ENCODE results near the gene HS3ST5. TPM values are rescaled to one million over a fixed set of nuclear protein-coding genes. Genes with fewer than 3 reads are reported as not detected.

The HS3ST5 gene
- total and polyA plus RNA-seq, 2 experiments from 2014 or later = 2.8 to 3.5 TPM

DNA sequence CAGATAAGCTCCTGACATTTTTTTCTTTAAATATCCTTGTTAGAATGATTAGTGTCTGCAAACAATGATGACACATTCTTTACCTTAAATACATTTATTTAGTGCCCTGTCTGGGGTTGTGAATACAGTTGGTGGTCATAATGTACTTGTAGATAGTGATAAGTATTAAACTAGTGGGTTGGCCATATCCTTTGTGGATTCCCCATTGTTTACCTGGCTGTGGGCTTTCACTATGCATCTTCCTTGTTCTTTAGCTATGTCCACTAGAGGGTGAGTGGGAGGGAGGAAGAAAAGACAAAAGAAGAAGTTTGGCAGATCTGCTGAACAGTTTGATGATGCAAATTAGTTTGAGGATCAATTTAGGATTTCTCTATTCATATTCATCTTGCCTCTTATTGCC lies 15.7 kb downstream of the HS3ST5 start:
- peaks cover 36% of the 10 kb centered on the region for H3K79me2 ChIP-seq (replicated peaks; ENCODE audit: insufficient read depth)
- H3K27ac ChIP-seq (ENCODE audit: low read depth) = no peak overlapping the region; the same call in 1 of the 2 replicates
- no peaks in the 10 kb centered on the region; the same call in 1 of the 2 replicates for H3F3A ChIP-seq (replicated peaks; ENCODE audit: low read depth)
- peaks cover 84% of the 10 kb centered on the region for H3K4me1 ChIP-seq (ENCODE audit: insufficient read depth)
- TF ChIP-seq CTCF (conservative IDR thresholded peaks at IDR 0.05; ENCODE audit: low read depth in 2 of 2) = peak; percentile 34 to 41; a peak in 3 of 4 replicates
- no peak for TF ChIP-seq EZH2 (IDR thresholded peaks at IDR 0.05; ENCODE audit: low read depth, unreplicated experiment)
- Mint-ChIP-seq H3K27me3 (ENCODE audit: insufficient read depth, low read depth, poor library complexity) (no peaks in the 10 kb centered on the region), H3K4me3 (no peak overlapping the region), H3K27ac (peak overlapping the region; percentile 13; the same call in 1 of the 2 replicates), H3K9me3 (no peaks in the 10 kb centered on the region), H3K36me3 (ENCODE audit: low read depth) (peaks cover 9% of the 10 kb centered on the region; the same call in 2 of the 3 replicates), H3K4me1 (peaks cover 77% of the 10 kb centered on the region)
- peak overlapping the region; percentile 62 for H3K4me2 ChIP-seq
- H3K4me3 ChIP-seq = no peak overlapping the region
- H4K20me1 ChIP-seq (replicated peaks; ENCODE audit: insufficient read depth) = no peaks in the 10 kb centered on the region
- H3K27me3 ChIP-seq (ENCODE audit: insufficient read depth) = no peaks in the 10 kb centered on the region
- H3K36me3 ChIP-seq (ENCODE audit: insufficient read depth) = no peaks in the 10 kb centered on the region
- H3K9me2 ChIP-seq (ENCODE audit: insufficient read depth) = no peaks in the 10 kb centered on the region
- no peak overlapping the region for H2AFZ ChIP-seq
- no peak for DNase-seq (ENCODE audit: low spot score)
- no peak for ATAC-seq

DNA sequence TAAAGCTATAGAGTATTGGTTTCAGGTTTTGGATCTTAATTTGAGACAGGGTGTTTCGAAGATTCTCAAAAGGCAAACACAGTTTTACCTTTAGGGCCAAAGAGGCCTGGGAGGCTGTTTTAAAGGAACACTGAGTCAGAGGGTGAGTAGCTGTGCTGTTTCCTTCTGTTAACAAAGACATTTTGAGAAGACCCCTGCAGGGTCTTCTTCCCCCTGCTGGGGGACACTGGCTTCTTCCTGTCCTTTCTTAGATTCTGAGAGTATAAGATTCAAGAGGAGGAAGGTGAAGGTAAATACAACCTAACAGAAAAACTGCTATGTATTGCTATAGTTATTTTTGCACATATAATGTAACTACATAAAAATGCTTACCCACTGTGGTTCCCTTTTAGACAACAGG lies 19.0 kb downstream of the HS3ST5 start:
- no peaks in the 10 kb centered on the region for H3K36me3 ChIP-seq (ENCODE audit: insufficient read depth)
- peak overlapping the region; percentile 7; the same call in 1 of the 2 replicates for H3K27ac ChIP-seq (ENCODE audit: low read depth)
- H3K4me2 ChIP-seq = peak overlapping the region; percentile 44
- no peaks in the 10 kb centered on the region for H3K27me3 Mint-ChIP-seq (ENCODE audit: insufficient read depth, low read depth, poor library complexity)
- no peak overlapping the region for H2AFZ ChIP-seq
- H3K79me2 ChIP-seq (replicated peaks; ENCODE audit: insufficient read depth) = peaks cover 31% of the 10 kb centered on the region
- H3K9me3 Mint-ChIP-seq = no peaks in the 10 kb centered on the region
- H3K9me2 ChIP-seq (ENCODE audit: insufficient read depth) = no peaks in the 10 kb centered on the region
- ATAC-seq = peak; percentile 84
- H3K4me3 Mint-ChIP-seq = no peak overlapping the region
- no peaks in the 10 kb centered on the region for H4K20me1 ChIP-seq (replicated peaks; ENCODE audit: insufficient read depth)
- peaks cover 83% of the 10 kb centered on the region for H3K4me1 Mint-ChIP-seq
- peak in 1 of 2 experiments; percentile 35; a peak in 2 of 4 replicates for TF ChIP-seq CTCF (conservative IDR thresholded peaks at IDR 0.05; ENCODE audit: low read depth in 2 of 2)
- no peak for TF ChIP-seq CREB1 (CRISPR knock-in tag; IDR thresholded peaks at IDR 0.05; ENCODE audit: low read depth)
- H3K4me3 ChIP-seq = no peak overlapping the region
- no peak overlapping the region; the same call in 1 of the 2 replicates for H3K27ac Mint-ChIP-seq
- no peaks in the 10 kb centered on the region for H3K36me3 Mint-ChIP-seq (ENCODE audit: low read depth)
- DNase-seq (ENCODE audit: low spot score) = peak; percentile 57
- no peaks in the 10 kb centered on the region for H3F3A ChIP-seq (replicated peaks; ENCODE audit: low read depth)
- H3K4me1 ChIP-seq (ENCODE audit: insufficient read depth) = peaks cover 85% of the 10 kb centered on the region
- H3K27me3 ChIP-seq (ENCODE audit: insufficient read depth) = no peaks in the 10 kb centered on the region

DNA sequence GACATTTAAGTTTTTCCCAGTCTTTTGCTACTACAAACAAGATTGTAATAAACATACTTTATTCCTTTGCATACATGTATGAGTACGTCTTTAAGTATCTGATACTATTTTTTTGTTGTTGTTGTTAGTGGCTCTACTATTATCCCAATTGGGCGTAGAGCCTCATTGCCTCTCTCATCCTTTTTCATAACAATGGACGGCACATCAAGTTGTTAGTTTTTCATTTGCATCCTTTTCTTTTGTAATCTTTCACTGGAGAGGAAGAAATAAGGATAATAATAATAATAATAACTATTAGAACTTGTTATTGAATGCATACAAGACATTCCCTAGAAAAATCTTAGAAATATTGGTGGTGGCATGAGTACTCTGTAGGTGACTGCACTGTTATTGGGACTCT lies 23.1 kb downstream of the HS3ST5 start:
- Histone ChIP-seq H4K20me1 (replicated peaks; ENCODE audit: insufficient read depth) (no peaks in the 10 kb centered on the region), H3K4me2 (peak overlapping the region; percentile 61), H3K79me2 (replicated peaks; ENCODE audit: insufficient read depth) (peaks cover 20% of the 10 kb centered on the region; the same call in 1 of the 2 replicates), H3K4me1 (ENCODE audit: insufficient read depth) (peaks cover 81% of the 10 kb centered on the region), H3K27ac (ENCODE audit: low read depth) (no peak overlapping the region), H3F3A (replicated peaks; ENCODE audit: low read depth) (no peaks in the 10 kb centered on the region), H2AFZ (no peak overlapping the region), H3K36me3 (ENCODE audit: insufficient read depth) (no peaks in the 10 kb centered on the region), H3K9me2 (ENCODE audit: insufficient read depth) (no peaks in the 10 kb centered on the region), H3K4me3 (peak overlapping the region; percentile 15; the same call in 1 of the 2 replicates), H3K27me3 (ENCODE audit: insufficient read depth) (no peaks in the 10 kb centered on the region)
- no peaks in the 10 kb centered on the region for H3K27me3 Mint-ChIP-seq (ENCODE audit: insufficient read depth, low read depth, poor library complexity)
- ATAC-seq = 0 out of 3 replicates have a peak, but pooled peaks have one; percentile 25
- peaks cover 68% of the 10 kb centered on the region for H3K4me1 Mint-ChIP-seq
- H3K36me3 Mint-ChIP-seq (ENCODE audit: low read depth) = no peaks in the 10 kb centered on the region; the same call in 2 of the 3 replicates
- no peaks in the 10 kb centered on the region for H3K9me3 Mint-ChIP-seq
- H3K27ac Mint-ChIP-seq = no peak overlapping the region
- peak overlapping the region; percentile 16; the same call in 1 of the 3 replicates for H3K4me3 Mint-ChIP-seq
- no peak for DNase-seq (ENCODE audit: low spot score)
- TF ChIP-seq ZNF331 (CRISPR knock-in tag; IDR thresholded peaks at IDR 0.05; ENCODE audit: low read depth) (no peak), STAT1 (IDR thresholded peaks at IDR 0.05; ENCODE audit: unreplicated experiment) (no peak), NANOG (IDR thresholded peaks at IDR 0.05; ENCODE audit: borderline replicate concordance) (peak; percentile 99), EZH2 (IDR thresholded peaks at IDR 0.05; ENCODE audit: low read depth, unreplicated experiment) (no peak), JUNB (IDR thresholded peaks at IDR 0.05; ENCODE audit: unreplicated experiment) (no peak), POLR2AphosphoS5 (IDR thresholded peaks at IDR 0.05; ENCODE audit: low read depth) (no peak)
- TF ChIP-seq, protein P1, sequence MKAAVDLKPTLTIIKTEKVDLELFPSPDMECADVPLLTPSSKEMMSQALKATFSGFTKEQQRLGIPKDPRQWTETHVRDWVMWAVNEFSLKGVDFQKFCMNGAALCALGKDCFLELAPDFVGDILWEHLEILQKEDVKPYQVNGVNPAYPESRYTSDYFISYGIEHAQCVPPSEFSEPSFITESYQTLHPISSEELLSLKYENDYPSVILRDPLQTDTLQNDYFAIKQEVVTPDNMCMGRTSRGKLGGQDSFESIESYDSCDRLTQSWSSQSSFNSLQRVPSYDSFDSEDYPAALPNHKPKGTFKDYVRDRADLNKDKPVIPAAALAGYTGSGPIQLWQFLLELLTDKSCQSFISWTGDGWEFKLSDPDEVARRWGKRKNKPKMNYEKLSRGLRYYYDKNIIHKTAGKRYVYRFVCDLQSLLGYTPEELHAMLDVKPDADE (IDR thresholded peaks at IDR 0.05) = no peak

Measured in GM23338 (cell line).